Aorta (tissue), 5 donors: ENCODE measurements around the gene UCN. TPM values are rescaled to one million over a fixed set of nuclear protein-coding genes. Genes with fewer than 3 reads are reported as not detected.
A peak's percentile ranks its signal among the peaks of the same experiment; 100 is the strongest.
"Not testable (repeated sequence)": the region's sequence is repeated elsewhere in the genome, so short reads cannot be mapped to it uniquely, and the experiment has no call there.

ENCODE experiments used
- ATAC-seq: fragments of 200-7000 bp; cut with Tn5 transposase; one replicate; pipeline ENCODE4 v1.9.1; 2022; ENCODE audit warnings: moderate library complexity; ENCODE audit not compliant: low FRiP score
- DNase-seq, 2 donors: peaks; one replicate each; pipeline ENCODE4 v3.0.0-alpha.2; 2020
- H3K27ac ChIP-seq, 2 donors: one replicate each; pipeline ENCODE4 v1.5.1; 2013; ENCODE audit warnings: low read length in 2 of 2, mild to moderate bottlenecking in 2 of 2, moderate library complexity in 2 of 2, control low read depth in 1 of 2, inconsistent platforms in 1 of 2, low read depth in 1 of 2
- H3K27me3 ChIP-seq, 2 donors: one replicate each; pipeline ENCODE4 v1.6.1; 2013; ENCODE audit warnings: control low read depth in 1 of 2, low read length in 1 of 2, mild to moderate bottlenecking in 1 of 2, moderate library complexity in 1 of 2; ENCODE audit not compliant: insufficient read depth in 2 of 2, control insufficient read depth in 1 of 2
- H3K36me3 ChIP-seq, 2 donors: one replicate each; pipeline ENCODE4 v1.6.1; 2013; ENCODE audit warnings: control low read depth in 1 of 2, low read length in 1 of 2, mild to moderate bottlenecking in 1 of 2; ENCODE audit not compliant: insufficient read depth in 2 of 2, control insufficient read depth in 1 of 2
- H3K4me1 ChIP-seq, 2 donors: one replicate each; pipeline ENCODE4 v1.6.1; 2013; ENCODE audit warnings: low read length in 2 of 2, control low read depth in 1 of 2, mild to moderate bottlenecking in 1 of 2, moderate library complexity in 1 of 2; ENCODE audit not compliant: insufficient read depth in 2 of 2, control insufficient read depth in 1 of 2
- H3K4me3 ChIP-seq, 2 donors: one replicate each; pipeline ENCODE4 v1.5.1; 2013; ENCODE audit warnings: low read length in 2 of 2, control low read depth in 1 of 2, mild to moderate bottlenecking in 1 of 2
- H3K9me3 ChIP-seq: one replicate; pipeline ENCODE4 v1.6.1; 2013; ENCODE audit warnings: mild to moderate bottlenecking, low read length; ENCODE audit not compliant: control insufficient read depth
- WGBS, 2 donors: extraction: QIAGEN DNeasy Blood & Tissue Kit; methylation state at CpG; one replicate each; pipeline ENCODE4 v1.1.7; 2013; 5-methylcytosine and 5-hydroxymethylcytosine counted together
- intact Hi-C, 2 donors: fragments of 100-400 bp; cut with DNase I; formaldehyde crosslinking; loops; one replicate each; pipeline versions ENCODE4 v1.14.2 to v1.15.0; 2022
- polyA plus RNA-seq, 2 donors: library from polyadenylated mRNA; stranded (reverse); fragments of 200-250 nt; gene quantifications; one replicate each; pipeline ENCODE4 v1.2.3, GENCODE V29; 2013
- total RNA-seq, 2 donors: library from RNA; stranded (reverse); fragmentation: NEBNext Ultra II Directional; extraction: Animal tissue kit (Norgen Biotek cat#: 25700); gene quantifications; one replicate each; pipeline ENCODE4 v1.2.1, GENCODE V29; 2021
- donor health status: healthy with polysubstance abuse.
- donor health status: Bipolar disorder and iron deficiency.
- donor health status: DM: no; HTN: no; CAD: no.
- donor health status: DM: no; HTN: no; CAD: no.
- donor health status: DM: yes; HTN: yes; CAD: no.

UCN gene
- total and polyA plus RNA-seq, 4 donors: 1.2 to 2.2 (median 1.3) TPM; not detected in 1

DNA sequence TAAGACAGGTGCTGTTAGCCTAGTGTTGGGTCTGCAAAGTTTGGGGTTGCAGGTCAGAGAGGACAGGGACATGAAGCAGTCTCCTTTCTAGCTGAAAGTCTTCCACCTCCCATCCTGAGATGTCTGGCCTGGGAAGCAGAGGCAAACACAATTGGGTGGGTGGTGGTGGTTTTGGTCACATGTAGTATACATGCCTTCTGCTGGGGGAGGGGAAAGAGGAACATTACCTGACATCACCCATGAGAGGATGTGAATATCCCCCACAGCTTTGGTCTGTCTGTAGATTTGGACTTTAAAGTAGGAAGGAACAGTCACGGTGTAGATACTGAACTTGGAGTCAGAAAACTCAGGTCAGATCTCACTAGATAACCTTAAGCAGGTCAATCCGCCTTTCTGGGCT, 37.6 kb downstream of the UCN start:
- no peaks in the 10 kb centered on the region for H3K27me3 ChIP-seq
- no peaks in the 10 kb centered on the region for H3K4me1 ChIP-seq
- intact Hi-C loops: no loop called here
- DNase-seq: no peak
- H3K27ac ChIP-seq: no peak overlapping the region
- no peaks in the 10 kb centered on the region for H3K36me3 ChIP-seq
- ATAC-seq: no peak
- H3K4me3 ChIP-seq: no peak overlapping the region
- WGBS, 2 donors: 90 to 91% methylated on average over 2 of the region's 2 CpGs
- no peaks in the 10 kb centered on the region for H3K9me3 ChIP-seq

DNA sequence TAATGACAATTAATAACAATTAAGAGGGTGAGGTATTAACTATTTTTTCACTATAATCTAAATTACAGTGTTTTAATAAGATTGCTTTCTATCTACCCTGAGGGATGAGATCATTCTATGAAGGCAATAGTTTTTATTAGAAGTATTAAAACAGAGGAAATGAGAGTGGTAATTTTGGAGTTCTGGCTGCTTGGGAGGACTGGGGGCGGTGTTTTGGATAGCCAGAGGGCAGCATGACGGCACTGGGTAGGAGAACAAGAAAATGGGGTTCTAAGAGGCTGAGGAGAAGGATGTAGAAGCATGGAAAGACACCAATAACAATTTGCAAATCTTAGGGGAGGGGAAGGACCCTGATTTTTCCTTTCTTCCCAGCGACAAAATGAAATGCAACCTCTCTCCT, 38.1 kb downstream of the UCN start:
- intact Hi-C loops: no loop called here
- Histone ChIP-seq H3K27me3 (no peaks in the 10 kb centered on the region), H3K27ac (no peak overlapping the region), H3K4me3 (no peak overlapping the region), H3K9me3 (no peaks in the 10 kb centered on the region), H3K4me1 (no peaks in the 10 kb centered on the region), H3K36me3 (no peaks in the 10 kb centered on the region)
- 67 to 70% methylated on average over 3 of the region's 3 CpGs for WGBS, 2 donors
- DNase-seq: no peak
- no peak for ATAC-seq

DNA sequence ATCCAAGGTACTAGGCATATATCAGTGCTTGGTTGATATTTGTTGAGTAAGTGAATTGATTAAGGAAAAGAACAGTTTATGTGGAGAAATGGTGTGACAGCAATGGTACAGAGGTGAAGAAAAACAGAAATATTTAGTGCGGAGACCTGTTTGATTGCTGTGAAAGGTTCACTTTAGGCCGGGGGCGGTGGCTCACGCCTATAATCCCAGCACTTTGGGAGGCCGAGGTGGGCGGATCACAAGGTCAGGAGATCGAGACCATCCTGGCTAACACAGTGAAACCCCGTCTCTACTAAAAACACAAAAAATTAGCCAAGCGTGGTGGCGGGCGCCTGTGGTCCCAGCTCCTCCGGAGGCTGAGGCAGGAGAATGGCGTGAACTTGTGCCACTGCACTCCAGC, 39.9 kb downstream of the UCN start:
- peak in 1 of 2 donors; percentile 9 for DNase-seq
- intact Hi-C loops, H3K36me3 ChIP-seq, H3K9me3 ChIP-seq, H3K4me3 ChIP-seq, H3K27me3 ChIP-seq, H3K4me1 ChIP-seq, ATAC-seq, H3K27ac ChIP-seq: not testable (repeated sequence)
- WGBS, 2 donors: 95 to 97% methylated on average over 13 of the region's 13 CpGs

DNA sequence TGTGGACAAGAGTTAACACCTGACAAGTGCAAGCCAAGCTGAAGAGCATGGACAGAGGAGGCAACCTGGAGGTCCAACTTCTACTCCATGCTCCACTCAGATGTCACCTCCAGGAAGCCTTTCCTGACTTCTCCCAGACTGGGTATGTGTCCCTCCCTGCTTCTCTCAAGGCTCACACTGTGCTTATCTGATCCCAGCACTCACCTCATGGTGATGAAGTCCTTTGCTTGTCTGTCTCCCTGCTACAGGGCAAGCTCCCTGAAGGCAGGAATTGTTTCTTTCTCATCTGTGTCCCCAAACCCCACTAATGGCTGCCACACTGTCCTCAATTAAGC, 42.7 kb downstream of the UCN start:
- H3K36me3 ChIP-seq: no peaks in the 10 kb centered on the region
- DNase-seq (no peak), ATAC-seq (no peak)
- no peaks in the 10 kb centered on the region for H3K9me3 ChIP-seq
- no peak overlapping the region for H3K4me3 ChIP-seq
- H3K27me3 ChIP-seq: no peaks in the 10 kb centered on the region
- H3K27ac ChIP-seq: no peak overlapping the region
- no peaks in the 10 kb centered on the region for H3K4me1 ChIP-seq
- intact Hi-C loops: no loop called here

DNA sequence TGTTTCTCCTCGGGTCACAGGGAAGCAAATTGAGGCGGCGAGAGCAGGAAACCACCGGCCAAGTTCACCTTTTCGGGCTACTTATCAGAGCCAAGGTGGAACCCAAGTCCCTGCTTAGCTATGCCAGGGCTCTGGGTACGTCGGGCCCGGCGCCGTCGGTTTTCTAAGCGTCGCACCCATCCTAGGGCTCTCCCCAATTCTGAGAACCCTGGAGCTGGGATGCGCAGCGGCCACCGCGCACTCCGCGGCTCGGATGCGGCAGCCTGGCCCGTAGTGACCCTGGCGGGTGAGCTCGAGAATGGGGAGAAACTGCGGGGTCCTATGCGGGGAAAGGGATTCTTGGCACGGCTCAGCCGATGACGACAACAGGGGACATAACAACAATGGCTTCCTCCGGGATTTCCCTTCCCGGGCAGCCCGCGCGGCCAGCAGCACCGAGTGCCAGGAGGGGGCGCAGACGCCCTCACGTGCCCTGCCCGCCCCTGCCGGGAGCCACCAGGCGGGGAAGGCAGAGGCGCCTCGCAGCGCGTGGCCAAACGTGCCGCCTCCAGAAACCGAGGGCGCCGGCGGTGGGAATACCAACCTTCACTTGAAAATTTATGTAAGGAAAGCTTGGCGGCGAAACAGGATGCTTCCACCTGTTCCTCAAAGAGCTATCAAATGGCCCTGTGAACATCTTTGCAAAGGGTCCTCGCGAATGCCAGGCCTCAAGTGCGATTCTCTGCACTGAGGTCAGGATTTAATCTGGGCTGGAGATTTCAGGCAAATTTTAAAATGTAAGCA, 43.3 kb downstream of the UCN start:
- H3K27me3 ChIP-seq: no peaks in the 10 kb centered on the region
- peak; percentile 68 to 85 for DNase-seq

DNA sequence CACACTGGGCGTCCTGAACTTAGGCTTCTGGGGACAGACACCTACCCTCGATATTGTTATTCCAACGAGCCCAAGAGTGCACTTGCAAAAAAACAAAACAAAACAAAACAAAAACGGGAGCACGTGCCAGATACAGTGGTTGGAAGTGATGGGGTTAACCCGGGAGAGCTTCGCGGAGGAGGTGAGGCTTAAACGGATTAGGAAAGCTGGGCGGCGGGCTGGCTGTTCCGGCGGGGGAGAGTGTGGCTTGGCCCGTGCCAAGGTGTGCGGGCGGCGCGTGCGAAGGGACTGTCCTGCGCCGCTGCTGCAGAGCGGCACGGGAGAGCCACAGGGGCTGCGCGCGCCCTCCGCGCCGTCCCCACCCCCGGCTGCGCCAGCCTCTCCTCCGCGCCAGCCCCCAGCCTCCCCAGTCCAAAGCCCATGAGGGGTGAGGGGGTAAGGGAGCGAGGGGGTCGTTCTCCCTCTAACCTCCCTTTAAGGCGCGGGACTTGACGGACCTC, 43.9 kb downstream of the UCN start:
- H3K36me3 ChIP-seq: no peaks in the 10 kb centered on the region
- no peak for DNase-seq
- H3K27me3 ChIP-seq: no peaks in the 10 kb centered on the region
- peak; percentile 34 for ATAC-seq
- 0 to 1% methylated on average over 26 to 38 of the region's 38 CpGs for WGBS, 2 donors
- no peak overlapping the region for H3K4me3 ChIP-seq
- no peaks in the 10 kb centered on the region for H3K9me3 ChIP-seq
- H3K4me1 ChIP-seq: no peaks in the 10 kb centered on the region
- H3K27ac ChIP-seq: no peak overlapping the region
- intact Hi-C loops: no loop called here

More for the DNA sequence above, 43.3 kb downstream of the UCN start:
- peak; percentile 65 for ATAC-seq
- WGBS, 2 donors: 4 to 5% methylated on average over 56 of the region's 56 CpGs
- no peak overlapping the region for H3K4me3 ChIP-seq
- intact Hi-C loops: no loop called here
- no peaks in the 10 kb centered on the region for H3K4me1 ChIP-seq
- no peaks in the 10 kb centered on the region for H3K9me3 ChIP-seq
- H3K36me3 ChIP-seq: no peaks in the 10 kb centered on the region
- H3K27ac ChIP-seq: no peak overlapping the region

DNA sequence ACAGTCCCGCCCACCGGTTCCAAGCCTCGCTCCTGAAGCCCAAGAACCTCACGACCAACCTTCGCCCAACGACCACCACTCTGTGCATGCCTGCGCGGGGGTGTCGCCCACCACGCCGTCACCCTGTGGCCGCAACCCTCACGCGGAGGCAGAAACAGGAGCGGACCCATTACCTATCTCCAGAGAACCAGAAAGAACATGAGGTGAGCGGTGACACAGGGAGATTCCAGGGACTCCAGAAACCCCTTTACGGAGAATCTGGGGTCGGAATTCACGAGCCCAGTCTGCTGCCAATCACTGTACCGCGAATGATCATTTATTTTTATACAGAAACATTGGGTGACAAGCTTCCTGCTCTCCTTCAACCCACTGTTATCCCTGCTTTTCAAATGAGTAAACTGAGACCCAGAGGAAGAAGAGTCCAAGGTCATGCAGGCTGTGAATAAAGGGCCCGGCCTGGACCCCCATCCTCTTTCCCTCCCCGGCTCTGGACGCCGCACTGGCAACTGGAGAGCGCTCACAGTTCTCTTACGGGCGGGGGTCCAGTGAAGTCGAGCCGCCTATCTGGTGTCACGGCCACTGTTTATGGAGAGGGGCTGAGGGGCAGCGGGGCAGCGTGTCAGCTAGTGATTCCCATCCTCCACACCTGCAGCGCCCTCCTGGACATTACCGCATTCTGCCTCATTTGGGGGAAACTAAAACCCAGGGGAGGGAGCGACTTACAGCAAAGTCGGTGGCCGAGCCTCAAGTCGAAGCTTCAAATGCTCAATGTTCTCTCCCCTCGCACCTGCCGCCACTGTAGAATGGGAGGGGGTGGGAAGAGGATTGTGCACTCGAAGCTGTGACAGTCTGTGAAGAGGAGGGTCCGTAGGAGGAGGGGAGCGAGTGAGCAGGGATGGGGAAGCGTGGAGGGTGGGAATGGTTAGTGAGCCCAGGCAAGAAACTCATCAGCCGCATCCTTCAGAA, 44.7 kb downstream of the UCN start:
- H3K36me3 ChIP-seq: no peaks in the 10 kb centered on the region
- no peak overlapping the region for H3K27ac ChIP-seq
- DNase-seq: no peak
- 1% methylated on average over 46 of the region's 46 CpGs for WGBS, 2 donors
- ATAC-seq: no peak
- no peaks in the 10 kb centered on the region for H3K27me3 ChIP-seq
- H3K4me1 ChIP-seq: no peaks in the 10 kb centered on the region
- H3K4me3 ChIP-seq: peak overlapping the region; percentile 53 to 65
- intact Hi-C loops: no loop called here
- no peaks in the 10 kb centered on the region for H3K9me3 ChIP-seq

DNA sequence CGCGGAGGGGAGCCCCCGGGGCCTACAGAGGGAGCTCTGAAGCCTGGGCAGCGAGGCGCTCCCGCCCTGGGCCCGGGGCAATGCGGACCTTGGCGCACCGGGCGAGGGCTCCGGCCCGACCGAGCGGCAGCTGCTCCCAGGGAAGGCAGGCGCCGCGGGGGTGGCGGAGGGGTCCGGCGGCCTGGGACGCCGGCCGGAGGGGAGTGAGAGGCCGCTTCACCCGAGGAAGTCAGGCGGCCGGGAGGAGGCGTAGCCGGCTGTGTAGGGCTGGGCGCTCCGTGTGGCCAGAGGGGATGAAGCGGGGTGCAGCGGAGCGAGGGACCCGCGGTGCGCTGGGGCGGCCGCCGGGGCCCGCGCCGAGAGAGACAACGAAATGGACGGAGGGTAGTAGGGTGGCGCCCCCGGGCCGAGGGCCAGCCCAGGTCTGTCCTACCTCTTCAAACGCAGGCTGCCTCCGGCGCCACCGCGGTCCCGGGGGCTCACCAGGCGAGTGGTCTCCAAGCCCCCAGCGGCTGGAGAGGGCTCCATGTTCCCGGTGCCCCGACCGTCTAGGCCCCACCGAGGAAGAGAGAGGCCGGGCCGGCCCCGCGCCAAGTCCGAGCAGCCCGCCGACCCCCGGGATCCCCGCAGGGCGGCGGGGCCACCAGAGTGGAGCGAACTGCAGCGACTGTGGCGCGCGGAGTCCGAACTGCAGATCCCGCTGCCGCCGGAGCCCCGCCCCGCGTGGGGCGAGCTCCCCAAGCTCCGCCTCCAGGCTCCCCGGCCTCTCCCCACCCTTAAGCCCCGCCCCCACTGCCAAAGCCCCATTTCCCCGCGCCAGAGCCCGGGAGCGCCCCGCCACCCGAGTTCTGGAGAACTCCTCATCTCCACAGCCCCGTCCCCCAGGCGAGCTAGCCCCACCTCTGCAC, 45.6 kb downstream of the UCN start, which contains the start of gene SLC30A3:
Gene SLC30A3 (minus strand): TSS at position 669 of the 908 bp plus-strand sequence. CDS start 141 bp downstream, at position 528.
- Histone ChIP-seq H3K27ac (no peak within 1 kb of the TSS), H3K27me3 (no peaks in the 10 kb centered on the region), H3K36me3 (no peaks in the 10 kb centered on the region), H3K9me3 (no peaks in the 10 kb centered on the region), H3K4me3 (peak within 1 kb of the TSS; percentile 53 to 65), H3K4me1 (no peaks in the 10 kb centered on the region)
- ATAC-seq (peak; percentile 74), DNase-seq (peak; percentile 81 to 89)
- intact Hi-C loops: no loop called here
- 0 to 1% methylated on average over 77 to 96 of the region's 96 CpGs for WGBS, 2 donors
